ENCODE results near the gene IL17REL. TPM values are rescaled to one million over a fixed set of nuclear protein-coding genes. Genes with fewer than 3 reads are reported as not detected.

The IL17REL gene
- total RNA-seq, 1 experiment from 2014 or later = not detected

GRCh38 chr22:50009251-50009650 is 3.3 kb downstream of the IL17REL start:
- ChIA-PET CTCF (interaction anchor here (0.6 kb wide), 1 partner anchor 22 kb away, joined by 3 read pairs; no protein-coding TSS in a partner anchor), POLR2A (no interaction called here)
- no peak overlapping the region for H3K4me3 Mint-ChIP-seq (ENCODE audit: unreplicated experiment)
- H3K36me3 Mint-ChIP-seq (ENCODE audit: insufficient read depth, unreplicated experiment) = no peaks in the 10 kb centered on the region
- H3K9me3 ChIP-seq = no peaks in the 10 kb centered on the region
- BruUV-seq (replicated peaks) = no TSS peak
- H3K36me3 ChIP-seq (ENCODE audit: control insufficient read depth, insufficient read depth, low read length) = no peaks in the 10 kb centered on the region
- peaks cover 11% of the 10 kb centered on the region; the same call in 1 of the 2 replicates for H3K4me1 ChIP-seq
- H3K4me1 Mint-ChIP-seq (ENCODE audit: low read depth, unreplicated experiment) = peaks cover 9% of the 10 kb centered on the region
- H3K4me3 ChIP-seq (ENCODE audit: low read depth, low read length) = no peak overlapping the region
- H3K27ac Mint-ChIP-seq (ENCODE audit: unreplicated experiment) = no peak overlapping the region
- H3K27me3 Mint-ChIP-seq (ENCODE audit: insufficient read depth, unreplicated experiment) = no peaks in the 10 kb centered on the region
- no peak for DNase-seq
- no peak for TF ChIP-seq CTCF (IDR thresholded peaks at IDR 0.05; ENCODE audit: insufficient read depth in 1 of 2, low read depth in 1 of 2, low read length in 1 of 2, severe bottlenecking in 1 of 2, unreplicated experiment in 1 of 2)
- H3K9me3 Mint-ChIP-seq (ENCODE audit: unreplicated experiment) = no peaks in the 10 kb centered on the region
- H3K27me3 ChIP-seq (replicated peaks; ENCODE audit: control insufficient read depth, insufficient read depth, low read length) = no peaks in the 10 kb centered on the region
- intact Hi-C loops (cut with micrococcal nuclease; ENCODE audit: unreplicated experiment) = no loop called here

- Mint-ChIP-seq H3K36me3 (ENCODE audit: insufficient read depth, unreplicated experiment) (no peaks in the 10 kb centered on the region), H3K27ac (ENCODE audit: unreplicated experiment) (no peak overlapping the region), H3K4me1 (ENCODE audit: low read depth, unreplicated experiment) (peaks cover 9% of the 10 kb centered on the region), H3K9me3 (ENCODE audit: unreplicated experiment) (no peaks in the 10 kb centered on the region), H3K27me3 (ENCODE audit: insufficient read depth, unreplicated experiment) (no peaks in the 10 kb centered on the region), H3K4me3 (ENCODE audit: unreplicated experiment) (no peak overlapping the region)
- no peak for DNase-seq
- Histone ChIP-seq H3K4me1 (peaks cover 9% of the 10 kb centered on the region; the same call in 1 of the 2 replicates), H3K4me3 (ENCODE audit: low read depth, low read length) (no peak overlapping the region), H3K36me3 (ENCODE audit: control insufficient read depth, insufficient read depth, low read length) (no peaks in the 10 kb centered on the region), H3K27me3 (replicated peaks; ENCODE audit: control insufficient read depth, insufficient read depth, low read length) (no peaks in the 10 kb centered on the region), H3K9me3 (no peaks in the 10 kb centered on the region)
- CTCF ChIA-PET = interaction anchor here (0.6 kb wide), 1 partner anchor 22 kb away, joined by 3 read pairs; no protein-coding TSS in a partner anchor
- intact Hi-C loops (cut with micrococcal nuclease; ENCODE audit: unreplicated experiment) = no loop called here
- POLR2A ChIA-PET = no interaction called here
- no peak for TF ChIP-seq CTCF (IDR thresholded peaks at IDR 0.05; ENCODE audit: insufficient read depth in 1 of 2, low read depth in 1 of 2, low read length in 1 of 2, severe bottlenecking in 1 of 2, unreplicated experiment in 1 of 2)
- BruUV-seq (replicated peaks) = no TSS peak
Observed at GRCh38 chr22:50008151-50009040, 4.2 kb downstream of the IL17REL start.

- CTCF ChIA-PET = no interaction called here
- no peaks in the 10 kb centered on the region for H3K9me3 Mint-ChIP-seq (ENCODE audit: unreplicated experiment)
Observed at GRCh38 chr22:50007057-50007511, 5.5 kb downstream of the IL17REL start.

More at GRCh38 chr22:50007057-50007511, 5.5 kb downstream of the IL17REL start:
- Mint-ChIP-seq H3K27me3 (ENCODE audit: insufficient read depth, unreplicated experiment) (no peaks in the 10 kb centered on the region), H3K4me1 (ENCODE audit: low read depth, unreplicated experiment) (peaks cover 9% of the 10 kb centered on the region), H3K36me3 (ENCODE audit: insufficient read depth, unreplicated experiment) (no peaks in the 10 kb centered on the region), H3K4me3 (ENCODE audit: unreplicated experiment) (no peak overlapping the region), H3K27ac (ENCODE audit: unreplicated experiment) (no peak overlapping the region)
- Histone ChIP-seq H3K36me3 (ENCODE audit: control insufficient read depth, insufficient read depth, low read length) (no peaks in the 10 kb centered on the region), H3K4me3 (ENCODE audit: low read depth, low read length) (no peak overlapping the region), H3K4me1 (no peaks in the 10 kb centered on the region; the same call in 1 of the 2 replicates), H3K9me3 (no peaks in the 10 kb centered on the region), H3K27me3 (replicated peaks; ENCODE audit: control insufficient read depth, insufficient read depth, low read length) (no peaks in the 10 kb centered on the region)
- no TSS peak for BruUV-seq (replicated peaks)
- POLR2A ChIA-PET = no interaction called here
- no peak for DNase-seq
- intact Hi-C loops (cut with micrococcal nuclease; ENCODE audit: unreplicated experiment) = no loop called here
- no peak for TF ChIP-seq CTCF (IDR thresholded peaks at IDR 0.05; ENCODE audit: insufficient read depth in 1 of 2, low read depth in 1 of 2, low read length in 1 of 2, severe bottlenecking in 1 of 2, unreplicated experiment in 1 of 2)

Measured in Caco-2 (cell line).